ENCODE data around the gene GRAMD2A. TPM values are rescaled to one million over a fixed set of nuclear protein-coding genes. Genes with fewer than 3 reads are reported as not detected.

The GRAMD2A gene
- total RNA-seq, result 7.2 and 10.3 TPM in 2 replicates

DNA sequence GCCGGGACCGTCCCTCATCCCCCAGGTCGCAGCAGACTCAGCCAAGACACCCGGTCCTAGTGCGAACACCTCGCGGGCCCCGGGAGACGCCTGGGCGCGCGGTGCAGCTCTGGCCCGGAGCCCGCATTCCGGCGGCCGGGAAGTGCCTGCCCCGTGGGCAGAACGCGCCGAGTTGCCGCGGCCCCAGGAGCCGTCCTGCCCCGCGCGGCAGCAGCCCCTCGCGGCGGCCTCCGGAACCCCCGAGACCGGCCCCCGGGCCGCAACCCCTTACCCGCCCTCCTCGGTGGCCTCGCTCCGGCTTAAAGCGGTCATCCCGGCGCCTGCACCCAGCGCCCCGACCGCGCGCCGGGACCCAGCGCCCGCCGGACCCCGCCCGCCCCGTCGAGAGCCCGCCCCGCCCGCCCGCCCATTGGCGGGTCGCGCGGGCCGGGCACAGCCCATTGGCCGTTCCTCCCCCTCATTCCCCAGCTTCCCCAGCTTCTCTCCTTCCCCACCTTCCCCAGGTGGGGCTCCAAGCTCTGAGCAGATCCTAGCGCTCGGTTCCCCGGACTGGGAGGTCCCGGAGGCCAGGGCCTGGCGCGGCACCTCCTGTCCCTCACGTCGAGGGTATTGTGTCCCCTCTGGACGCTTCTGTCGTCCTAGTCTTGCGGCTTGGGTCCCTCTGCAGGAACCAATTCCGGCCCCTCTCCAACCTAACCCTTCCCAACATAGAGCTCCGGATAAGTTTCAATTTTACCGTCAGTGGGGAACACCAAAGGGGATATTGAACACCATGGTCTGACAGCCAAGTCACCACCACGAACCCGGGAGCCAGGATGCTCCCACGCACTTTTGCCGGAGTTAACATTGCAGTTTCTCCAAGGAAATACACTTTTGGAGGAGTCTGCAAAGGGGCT lies at the start of gene GRAMD2A:
Gene GRAMD2A, minus strand, starts transcription at position 328 of the 896 bp plus-strand sequence.

DNA sequence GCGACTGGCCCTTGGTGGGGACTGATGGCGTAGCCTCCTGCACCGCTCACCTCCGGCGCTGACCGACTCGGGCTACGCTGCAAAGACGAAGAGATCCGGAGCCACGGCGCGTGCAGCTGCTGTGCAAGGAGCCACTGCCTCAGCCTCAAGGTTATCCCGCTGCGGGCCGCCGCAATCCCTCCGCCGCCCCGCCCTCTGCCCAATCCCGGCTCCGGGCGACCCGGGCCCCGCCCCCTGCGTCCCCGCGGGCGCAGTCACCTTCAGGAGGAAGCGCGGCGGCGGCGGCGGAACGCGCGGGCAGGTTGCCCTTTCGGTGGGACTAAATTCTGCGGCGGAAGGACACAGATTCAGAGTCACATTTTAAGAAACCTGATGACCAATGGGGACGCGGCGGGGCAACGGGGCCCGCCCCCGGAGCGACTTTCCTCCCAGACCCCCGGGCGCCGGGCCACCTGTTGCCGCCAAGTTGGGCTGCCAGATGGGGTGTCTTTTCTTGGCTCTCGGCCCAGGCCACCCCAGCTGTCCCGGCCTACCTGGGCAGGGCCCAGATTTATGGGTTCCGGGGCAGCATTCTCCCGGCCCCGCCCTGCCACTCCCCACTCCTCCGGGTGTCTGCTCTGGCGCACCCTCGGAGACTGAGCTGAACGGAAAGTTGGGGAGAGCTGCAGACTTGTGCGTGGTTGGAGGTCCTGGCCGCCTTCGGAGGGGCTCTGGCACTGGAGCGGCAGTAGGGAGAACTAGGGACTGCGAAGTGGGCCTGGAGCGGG lies 33.7 kb upstream of the GRAMD2A start, which contains the start of gene PKM:
Gene PKM, minus strand, starts transcription at position 125 of the 767 bp plus-strand sequence. CDS start 12,093 bp downstream, outside the sequence.

DNA sequence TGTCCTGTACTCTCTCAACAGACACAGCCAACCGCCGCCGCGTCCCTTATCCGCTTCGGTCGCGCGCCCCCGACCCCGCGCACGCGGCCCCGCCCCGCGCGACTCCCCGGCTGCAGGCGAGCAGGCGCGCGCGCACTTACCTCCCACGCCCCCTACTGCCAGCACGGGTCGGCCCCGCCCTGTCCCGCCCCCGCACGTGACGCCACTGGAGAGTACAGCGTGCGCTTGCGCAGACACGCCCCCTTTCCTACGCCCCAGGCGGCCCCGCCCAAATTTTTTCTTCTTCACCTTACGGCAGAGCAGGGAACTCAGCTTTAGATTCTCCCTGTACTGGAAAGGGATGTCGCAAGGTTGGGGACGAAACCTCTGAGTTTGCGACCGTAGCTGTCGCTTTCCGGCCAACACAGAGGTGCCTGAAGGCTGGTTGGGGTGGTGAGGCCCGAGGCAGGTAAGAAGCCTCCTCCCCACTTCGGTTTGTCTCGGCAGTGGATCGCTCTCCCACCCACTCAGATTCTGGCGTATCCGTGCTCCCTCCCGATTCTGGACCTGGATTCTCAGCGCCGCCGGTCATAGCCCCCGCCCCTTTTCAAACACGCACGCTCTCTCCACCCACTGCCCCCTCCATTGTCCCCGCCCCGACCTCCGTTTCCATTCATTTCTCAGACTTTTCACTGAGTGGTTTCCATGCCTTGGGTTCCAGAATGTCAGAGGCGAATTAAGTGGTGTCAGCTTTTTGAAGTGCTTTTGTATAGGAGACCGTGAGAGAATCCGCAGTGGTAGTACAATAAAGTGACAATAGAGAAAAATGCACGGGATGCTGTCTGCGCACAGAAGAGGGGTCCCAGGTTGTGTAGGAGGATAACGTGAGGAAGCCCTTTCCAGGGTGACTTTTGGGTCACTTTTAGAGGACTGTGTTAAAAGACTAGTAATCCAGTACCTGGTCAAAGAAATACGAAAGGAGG lies 79.3 kb downstream of the GRAMD2A start, which contains the start of the genes MYO9A and SENP8:
Gene MYO9A, minus strand, starts transcription at position 134 of the 962 bp plus-strand sequence. CDS start 71,587 bp downstream, outside the sequence.
Gene SENP8, plus strand, starts transcription at position 387 of the 962 bp plus-strand sequence. CDS start 21,221 bp downstream, outside the sequence.

Other genes with a start within 250 kb of the GRAMD2A start
- 39.6 and 59.7 TPM in 2 replicates for gene MYO9A, start 79.6 kb downstream of the GRAMD2A start, total RNA-seq
- gene SENP8, start 79.4 kb downstream of the GRAMD2A start, total RNA-seq, result 2.4 and 2.7 TPM in 2 replicates
- 655 and 1,761 TPM in 2 replicates for gene PKM, start 33.4 kb upstream of the GRAMD2A start, total RNA-seq
- gene PARP6, start 74.8 kb upstream of the GRAMD2A start, total RNA-seq, result 24.3 and 35.5 TPM in 2 replicates
- 0.21 TPM in 1 of 2 replicates, not detected in the other for gene CELF6, start 122.4 kb upstream of the GRAMD2A start, total RNA-seq
- gene HEXA, start 178.2 kb upstream of the GRAMD2A start, total RNA-seq, result 55.0 and 70.1 TPM in 2 replicates
- gene TMEM202, start 200.5 kb upstream of the GRAMD2A start, total RNA-seq, result not detected in 2 replicates